Transverse colon (tissue), 4 donors: ENCODE results near the gene SESN1.

Source experiments
- CTCF ChIP-seq, 5 experiments: fragments of 200-600 bp in 3 of 5; fragments of 450-650 bp in 2 of 5; sonication (generic) in 3 of 5; IDR thresholded peaks; 1 replicate in 2 of 5; 2 replicates in 3 of 5; pipeline ENCODE4 v1.5.1; 2016 to 2017; ENCODE audit warnings: antibody characterized with exemption in 5 of 5, inconsistent platforms in 3 of 5, mild to moderate bottlenecking in 2 of 5, moderate library complexity in 1 of 5
- EP300 ChIP-seq: sonication (generic); formaldehyde crosslinking; IDR thresholded peaks from one replicate; pipeline ENCODE4 v1.6.1; 2017; ENCODE audit warnings: antibody characterized with exemption, low read depth
- POLR2A ChIP-seq: fragments of 450-650 bp; IDR thresholded peaks from one replicate; pipeline ENCODE4 v1.6.1; 2016; ENCODE audit warnings: antibody characterized with exemption, mild to moderate bottlenecking, moderate library complexity
- POLR2AphosphoS5 ChIP-seq, 3 donors: sonication (generic); formaldehyde crosslinking; IDR thresholded peaks; one replicate each; pipeline ENCODE4 v1.6.1; 2016; ENCODE audit warnings: antibody characterized with exemption in 3 of 3

GRCh38 chr6:108988296-108988695 lies 106.3 kb downstream of the SESN1 start:
- TF ChIP-seq CTCF (IDR thresholded peaks at IDR 0.05) (no peak), POLR2AphosphoS5 (IDR thresholded peaks at IDR 0.05) (no peak), EP300 (no peak), POLR2A (no peak)
